SK-N-SH treated with all-trans-retinoic acid at 6 μM for 48 hours (cell line): ENCODE results near the gene RAB2B.

Experiments used
- ATAC-seq: fragments of 200-7000 bp; cut with Tn5 transposase; 3 replicates; pipeline ENCODE4 v1.9.1; 2020; ENCODE audit warnings: mild to moderate bottlenecking, moderate library complexity
- ARNTL ChIP-seq: fragments of 450-650 bp; formaldehyde crosslinking; IDR thresholded peaks from 2 replicates; pipeline ENCODE4 v1.5.0; 2020; ENCODE audit warnings: low read depth, mild to moderate bottlenecking, moderate library complexity, borderline replicate concordance
- BACH2 ChIP-seq: fragments of 250-450 bp; sonication (Bioruptor Pico); IDR thresholded peaks from 2 replicates; pipeline ENCODE4 v1.9.0; 2021; ENCODE audit warnings: mild to moderate bottlenecking, borderline replicate concordance
- ESRRG ChIP-seq: fragments of 250-450 bp; sonication (Bioruptor Pico); IDR thresholded peaks from 2 replicates; pipeline ENCODE4 v1.6.1; 2021; ENCODE audit warnings: mild to moderate bottlenecking
- GLIS3 ChIP-seq: fragments of 250-450 bp; sonication (Bioruptor Pico); IDR thresholded peaks from 2 replicates; pipeline ENCODE4 v1.5.0; 2020; ENCODE audit warnings: mild to moderate bottlenecking, moderate library complexity
- OSR1 ChIP-seq: fragments of 250-450 bp; sonication (Bioruptor Pico); IDR thresholded peaks from 2 replicates; pipeline ENCODE4 v1.8.0; 2022; ENCODE audit warnings: moderate library complexity, mild to moderate bottlenecking, inconsistent platforms
- PPARA ChIP-seq: fragments of 250-450 bp; sonication (Bioruptor Pico); IDR thresholded peaks from 2 replicates; pipeline ENCODE4 v1.5.0; 2020; ENCODE audit warnings: mild to moderate bottlenecking, borderline replicate concordance
- RARB ChIP-seq: fragments of 250-450 bp; sonication (Bioruptor Pico); IDR thresholded peaks from 2 replicates; pipeline ENCODE4 v1.8.0; 2021; ENCODE audit warnings: mild to moderate bottlenecking, moderate library complexity
- SNAI2 ChIP-seq: fragments of 250-450 bp; sonication (Bioruptor Pico); IDR thresholded peaks from 2 replicates; pipeline ENCODE4 v1.5.0; 2020; ENCODE audit warnings: mild to moderate bottlenecking, moderate library complexity
- TOX ChIP-seq: fragments of 250-450 bp; sonication (Bioruptor Pico); IDR thresholded peaks from 2 replicates; pipeline ENCODE4 v1.8.0; 2021; ENCODE audit warnings: mild to moderate bottlenecking, moderate library complexity, borderline replicate concordance
- ZC3H10 ChIP-seq: fragments of 250-450 bp; sonication (Bioruptor Pico); IDR thresholded peaks from 2 replicates; pipeline ENCODE4 v1.5.1; 2021; ENCODE audit warnings: mild to moderate bottlenecking, moderate library complexity
- ZFP3 ChIP-seq: fragments of 250-450 bp; sonication (Bioruptor Pico); IDR thresholded peaks from 2 replicates; pipeline ENCODE4 v1.5.0; 2020; ENCODE audit warnings: mild to moderate bottlenecking, moderate library complexity
- ZFP30 ChIP-seq: fragments of 450-650 bp; formaldehyde crosslinking; IDR thresholded peaks from 2 replicates; pipeline ENCODE4 v1.5.0; 2022; ENCODE audit warnings: mild to moderate bottlenecking, moderate library complexity
- ZNF565 ChIP-seq: fragments of 450-650 bp; formaldehyde crosslinking; conservative IDR thresholded peaks from 2 replicates; pipeline ENCODE4 v1.5.0; 2020; ENCODE audit warnings: low read depth, mild to moderate bottlenecking, moderate library complexity
- ZNF70 ChIP-seq: fragments of 450-650 bp; formaldehyde crosslinking; IDR thresholded peaks from 2 replicates; pipeline ENCODE4 v1.5.0; 2020; ENCODE audit warnings: mild to moderate bottlenecking, moderate library complexity
- ZNF8 ChIP-seq: fragments of 450-650 bp; formaldehyde crosslinking; IDR thresholded peaks from 2 replicates; pipeline ENCODE4 v1.5.0; 2020; ENCODE audit warnings: mild to moderate bottlenecking, moderate library complexity
- TF ChIP-seq, protein P1 (sequence below): fragments of 250-450 bp; sonication (Bioruptor Pico); IDR thresholded peaks from 2 replicates; pipeline ENCODE4 v1.8.0; 2021; ENCODE audit warnings: low read depth, mild to moderate bottlenecking, moderate library complexity, borderline replicate concordance
- TF ChIP-seq, protein P2 (sequence below): fragments of 250-450 bp; sonication (Bioruptor Pico); IDR thresholded peaks from 2 replicates; pipeline ENCODE4 v1.8.0; 2020; ENCODE audit warnings: mild to moderate bottlenecking, moderate library complexity, borderline replicate concordance
- TF ChIP-seq, protein P3 (sequence below): fragments of 250-450 bp; sonication (Bioruptor Pico); IDR thresholded peaks from 2 replicates; pipeline ENCODE4 v1.5.1; 2021; ENCODE audit warnings: mild to moderate bottlenecking, moderate library complexity
- TF ChIP-seq, protein P4 (sequence below): fragments of 250-450 bp; sonication (Bioruptor Pico); IDR thresholded peaks from 2 replicates; pipeline ENCODE4 v1.5.0; 2020; ENCODE audit warnings: mild to moderate bottlenecking, moderate library complexity
- TF ChIP-seq, protein P5 (sequence below): fragments of 250-450 bp; sonication (Bioruptor Pico); IDR thresholded peaks from 2 replicates; pipeline ENCODE4 v1.5.1; 2020; ENCODE audit warnings: low read depth, mild to moderate bottlenecking, moderate library complexity

Gene RAB2B

DNA sequence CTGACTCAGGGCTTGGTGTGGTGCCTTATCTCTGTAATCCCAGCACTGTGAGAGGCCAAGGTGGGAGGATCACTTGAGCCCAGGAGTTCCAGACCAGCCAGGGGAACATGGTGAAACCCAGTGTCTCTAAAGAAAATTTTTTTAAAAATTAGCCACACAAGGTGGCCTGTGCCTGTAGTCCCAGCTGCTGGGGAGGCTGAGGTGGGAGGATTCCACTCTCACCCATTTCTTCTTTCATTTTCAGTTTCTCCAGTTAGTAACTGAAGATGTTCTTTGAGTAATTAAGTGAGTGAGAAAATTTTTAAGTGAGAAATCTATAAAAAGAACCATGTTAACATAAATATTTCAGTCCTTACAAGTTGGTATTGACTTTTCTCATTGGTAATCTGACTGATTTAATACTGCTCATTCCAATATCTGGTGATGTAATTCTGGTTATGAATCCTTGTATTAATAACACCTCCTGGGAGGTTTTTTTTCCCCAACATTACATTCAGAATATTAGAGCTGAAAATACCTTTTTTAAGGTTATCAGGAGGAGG, 28.3 kb upstream of the RAB2B start:
- no peak for TF ChIP-seq PPARA
- no peak for ATAC-seq

DNA sequence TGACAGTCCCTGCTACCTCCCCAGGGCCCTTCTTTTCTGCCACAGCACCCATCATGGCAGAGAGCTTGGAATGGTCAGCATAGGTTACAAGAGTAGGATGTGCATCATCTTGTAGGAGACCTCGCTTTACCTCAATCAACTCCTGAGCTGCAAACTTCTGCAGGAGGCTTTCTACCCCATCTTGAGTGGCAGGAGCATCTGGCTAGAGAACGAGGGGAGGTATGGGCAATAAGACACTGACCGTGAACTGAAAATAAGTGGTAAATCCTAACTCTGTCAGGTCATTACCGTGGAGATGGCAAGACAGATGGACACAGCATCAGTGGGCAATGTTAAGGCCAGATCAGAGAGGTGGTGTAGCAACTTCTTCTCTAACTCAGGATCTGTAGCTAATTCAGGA, 26.6 kb upstream of the RAB2B start:
- TF ChIP-seq ZNF565 (CRISPR knock-in tag) (no peak), ZFP30 (CRISPR knock-in tag) (no peak), GLIS3 (CRISPR knock-in tag) (no peak), SNAI2 (CRISPR knock-in tag) (no peak), PPARA (no peak), OSR1 (CRISPR knock-in tag) (no peak)
- TF ChIP-seq, protein P1, sequence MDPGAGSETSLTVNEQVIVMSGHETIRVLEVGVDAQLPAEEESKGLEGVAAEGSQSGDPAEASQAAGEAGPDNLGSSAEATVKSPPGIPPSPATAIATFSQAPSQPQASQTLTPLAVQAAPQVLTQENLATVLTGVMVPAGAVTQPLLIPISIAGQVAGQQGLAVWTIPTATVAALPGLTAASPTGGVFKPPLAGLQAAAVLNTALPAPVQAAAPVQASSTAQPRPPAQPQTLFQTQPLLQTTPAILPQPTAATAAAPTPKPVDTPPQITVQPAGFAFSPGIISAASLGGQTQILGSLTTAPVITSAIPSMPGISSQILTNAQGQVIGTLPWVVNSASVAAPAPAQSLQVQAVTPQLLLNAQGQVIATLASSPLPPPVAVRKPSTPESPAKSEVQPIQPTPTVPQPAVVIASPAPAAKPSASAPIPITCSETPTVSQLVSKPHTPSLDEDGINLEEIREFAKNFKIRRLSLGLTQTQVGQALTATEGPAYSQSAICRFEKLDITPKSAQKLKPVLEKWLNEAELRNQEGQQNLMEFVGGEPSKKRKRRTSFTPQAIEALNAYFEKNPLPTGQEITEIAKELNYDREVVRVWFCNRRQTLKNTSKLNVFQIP (CRISPR knock-in tag): no peak
- TF ChIP-seq, protein P2, sequence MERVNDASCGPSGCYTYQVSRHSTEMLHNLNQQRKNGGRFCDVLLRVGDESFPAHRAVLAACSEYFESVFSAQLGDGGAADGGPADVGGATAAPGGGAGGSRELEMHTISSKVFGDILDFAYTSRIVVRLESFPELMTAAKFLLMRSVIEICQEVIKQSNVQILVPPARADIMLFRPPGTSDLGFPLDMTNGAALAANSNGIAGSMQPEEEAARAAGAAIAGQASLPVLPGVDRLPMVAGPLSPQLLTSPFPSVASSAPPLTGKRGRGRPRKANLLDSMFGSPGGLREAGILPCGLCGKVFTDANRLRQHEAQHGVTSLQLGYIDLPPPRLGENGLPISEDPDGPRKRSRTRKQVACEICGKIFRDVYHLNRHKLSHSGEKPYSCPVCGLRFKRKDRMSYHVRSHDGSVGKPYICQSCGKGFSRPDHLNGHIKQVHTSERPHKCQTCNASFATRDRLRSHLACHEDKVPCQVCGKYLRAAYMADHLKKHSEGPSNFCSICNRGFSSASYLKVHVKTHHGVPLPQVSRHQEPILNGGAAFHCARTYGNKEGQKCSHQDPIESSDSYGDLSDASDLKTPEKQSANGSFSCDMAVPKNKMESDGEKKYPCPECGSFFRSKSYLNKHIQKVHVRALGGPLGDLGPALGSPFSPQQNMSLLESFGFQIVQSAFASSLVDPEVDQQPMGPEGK (CRISPR knock-in tag): no peak
- ATAC-seq: no peak

DNA sequence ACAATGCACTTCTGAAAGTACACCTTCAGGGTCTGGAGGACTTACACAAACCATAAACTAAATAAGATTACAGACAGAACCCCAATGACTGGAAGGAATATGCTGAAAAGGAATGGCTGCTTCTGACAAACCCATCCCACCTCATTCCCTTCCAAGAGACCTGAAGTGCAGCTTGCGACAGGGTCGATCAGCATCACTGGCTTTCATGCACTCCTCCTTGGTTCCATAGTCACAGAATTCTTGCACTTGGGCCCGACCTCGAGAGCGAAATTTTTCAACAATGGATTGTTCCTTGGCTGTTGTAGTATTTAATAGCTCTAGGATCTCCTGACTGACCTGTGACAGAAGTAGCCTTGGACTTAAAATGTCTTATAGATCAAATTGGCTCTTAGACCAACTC, 24.8 kb upstream of the RAB2B start:
- TF ChIP-seq TOX (CRISPR knock-in tag) (no peak), RARB (CRISPR knock-in tag) (no peak), BACH2 (CRISPR knock-in tag) (no peak), ZNF8 (CRISPR knock-in tag) (no peak), OSR1 (CRISPR knock-in tag) (no peak), ARNTL (CRISPR knock-in tag) (no peak), ZFP3 (no peak), ZNF70 (CRISPR knock-in tag) (no peak), ZC3H10 (CRISPR knock-in tag) (no peak), SNAI2 (CRISPR knock-in tag) (no peak), ZNF565 (CRISPR knock-in tag) (no peak), ZFP30 (CRISPR knock-in tag) (no peak), PPARA (no peak), GLIS3 (CRISPR knock-in tag) (no peak)
- TF ChIP-seq, protein P3, sequence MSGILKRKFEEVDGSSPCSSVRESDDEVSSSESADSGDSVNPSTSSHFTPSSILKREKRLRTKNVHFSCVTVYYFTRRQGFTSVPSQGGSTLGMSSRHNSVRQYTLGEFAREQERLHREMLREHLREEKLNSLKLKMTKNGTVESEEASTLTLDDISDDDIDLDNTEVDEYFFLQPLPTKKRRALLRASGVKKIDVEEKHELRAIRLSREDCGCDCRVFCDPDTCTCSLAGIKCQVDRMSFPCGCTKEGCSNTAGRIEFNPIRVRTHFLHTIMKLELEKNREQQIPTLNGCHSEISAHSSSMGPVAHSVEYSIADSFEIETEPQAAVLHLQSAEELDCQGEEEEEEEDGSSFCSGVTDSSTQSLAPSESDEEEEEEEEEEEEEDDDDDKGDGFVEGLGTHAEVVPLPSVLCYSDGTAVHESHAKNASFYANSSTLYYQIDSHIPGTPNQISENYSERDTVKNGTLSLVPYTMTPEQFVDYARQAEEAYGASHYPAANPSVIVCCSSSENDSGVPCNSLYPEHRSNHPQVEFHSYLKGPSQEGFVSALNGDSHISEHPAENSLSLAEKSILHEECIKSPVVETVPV: no peak
- TF ChIP-seq, protein P4, sequence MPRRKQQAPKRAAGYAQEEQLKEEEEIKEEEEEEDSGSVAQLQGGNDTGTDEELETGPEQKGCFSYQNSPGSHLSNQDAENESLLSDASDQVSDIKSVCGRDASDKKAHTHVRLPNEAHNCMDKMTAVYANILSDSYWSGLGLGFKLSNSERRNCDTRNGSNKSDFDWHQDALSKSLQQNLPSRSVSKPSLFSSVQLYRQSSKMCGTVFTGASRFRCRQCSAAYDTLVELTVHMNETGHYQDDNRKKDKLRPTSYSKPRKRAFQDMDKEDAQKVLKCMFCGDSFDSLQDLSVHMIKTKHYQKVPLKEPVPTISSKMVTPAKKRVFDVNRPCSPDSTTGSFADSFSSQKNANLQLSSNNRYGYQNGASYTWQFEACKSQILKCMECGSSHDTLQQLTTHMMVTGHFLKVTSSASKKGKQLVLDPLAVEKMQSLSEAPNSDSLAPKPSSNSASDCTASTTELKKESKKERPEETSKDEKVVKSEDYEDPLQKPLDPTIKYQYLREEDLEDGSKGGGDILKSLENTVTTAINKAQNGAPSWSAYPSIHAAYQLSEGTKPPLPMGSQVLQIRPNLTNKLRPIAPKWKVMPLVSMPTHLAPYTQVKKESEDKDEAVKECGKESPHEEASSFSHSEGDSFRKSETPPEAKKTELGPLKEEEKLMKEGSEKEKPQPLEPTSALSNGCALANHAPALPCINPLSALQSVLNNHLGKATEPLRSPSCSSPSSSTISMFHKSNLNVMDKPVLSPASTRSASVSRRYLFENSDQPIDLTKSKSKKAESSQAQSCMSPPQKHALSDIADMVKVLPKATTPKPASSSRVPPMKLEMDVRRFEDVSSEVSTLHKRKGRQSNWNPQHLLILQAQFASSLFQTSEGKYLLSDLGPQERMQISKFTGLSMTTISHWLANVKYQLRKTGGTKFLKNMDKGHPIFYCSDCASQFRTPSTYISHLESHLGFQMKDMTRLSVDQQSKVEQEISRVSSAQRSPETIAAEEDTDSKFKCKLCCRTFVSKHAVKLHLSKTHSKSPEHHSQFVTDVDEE (CRISPR knock-in tag): no peak
- TF ChIP-seq, all 23 proteins: peak for 0
- ATAC-seq: no peak

DNA sequence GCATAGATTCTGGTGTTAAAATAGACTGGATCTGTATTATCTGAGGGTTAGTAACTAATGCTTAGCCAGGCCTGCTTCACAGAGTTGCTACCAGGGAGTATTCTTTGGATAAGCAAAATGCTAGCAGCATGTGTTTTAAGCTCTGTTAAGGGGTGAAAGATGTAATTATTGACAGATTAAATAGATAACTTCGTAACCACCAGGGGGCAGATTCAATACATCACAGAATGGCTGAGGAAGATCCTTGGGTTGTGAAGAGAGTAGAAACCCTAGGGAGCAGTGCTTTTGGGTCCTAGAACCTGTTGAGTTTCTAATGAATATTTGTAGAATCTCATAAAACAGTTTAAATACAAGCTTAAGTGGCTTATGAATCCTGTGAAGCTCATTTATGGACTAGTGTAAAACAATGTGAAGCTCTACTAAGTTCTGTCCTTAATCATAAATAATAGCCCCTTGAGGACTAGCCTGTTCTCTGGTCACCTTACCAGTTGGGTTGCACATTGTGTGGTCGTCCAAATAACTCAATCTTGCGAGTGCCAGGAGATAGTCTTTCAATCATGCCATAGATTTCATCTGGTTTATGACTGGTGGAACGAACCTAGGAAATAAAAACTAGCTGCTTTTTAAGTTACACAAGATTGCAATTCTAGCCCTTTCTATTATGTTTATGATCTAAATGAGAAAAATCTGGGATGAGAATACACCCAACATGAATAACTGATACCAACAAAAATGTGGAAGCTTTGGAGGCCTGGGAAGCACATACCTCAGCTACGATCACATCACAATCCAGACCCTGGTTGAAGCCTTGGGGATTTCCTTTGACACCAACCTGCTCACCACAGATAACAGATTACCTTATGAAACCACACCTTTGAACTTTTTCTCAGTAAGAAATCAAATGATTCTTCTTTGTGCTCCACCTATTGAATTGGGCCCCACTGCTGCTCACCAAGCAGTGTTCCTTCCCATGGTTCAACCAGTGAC, 22.1 kb upstream of the RAB2B start:
- ATAC-seq: peak; percentile 70
- no peak for TF ChIP-seq ESRRG (CRISPR knock-in tag)
- TF ChIP-seq, protein P4 (CRISPR knock-in tag): no peak
- TF ChIP-seq, protein P5, sequence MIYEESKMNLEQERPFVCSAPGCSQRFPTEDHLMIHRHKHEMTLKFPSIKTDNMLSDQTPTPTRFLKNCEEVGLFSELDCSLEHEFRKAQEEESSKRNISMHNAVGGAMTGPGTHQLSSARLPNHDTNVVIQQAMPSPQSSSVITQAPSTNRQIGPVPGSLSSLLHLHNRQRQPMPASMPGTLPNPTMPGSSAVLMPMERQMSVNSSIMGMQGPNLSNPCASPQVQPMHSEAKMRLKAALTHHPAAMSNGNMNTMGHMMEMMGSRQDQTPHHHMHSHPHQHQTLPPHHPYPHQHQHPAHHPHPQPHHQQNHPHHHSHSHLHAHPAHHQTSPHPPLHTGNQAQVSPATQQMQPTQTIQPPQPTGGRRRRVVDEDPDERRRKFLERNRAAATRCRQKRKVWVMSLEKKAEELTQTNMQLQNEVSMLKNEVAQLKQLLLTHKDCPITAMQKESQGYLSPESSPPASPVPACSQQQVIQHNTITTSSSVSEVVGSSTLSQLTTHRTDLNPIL (CRISPR knock-in tag): 0 out of 2 replicates have a peak, but pooled peaks have one; percentile 24
